Measurements from ENCODE around the gene HSD3B1.

Gene HSD3B1

DNA sequence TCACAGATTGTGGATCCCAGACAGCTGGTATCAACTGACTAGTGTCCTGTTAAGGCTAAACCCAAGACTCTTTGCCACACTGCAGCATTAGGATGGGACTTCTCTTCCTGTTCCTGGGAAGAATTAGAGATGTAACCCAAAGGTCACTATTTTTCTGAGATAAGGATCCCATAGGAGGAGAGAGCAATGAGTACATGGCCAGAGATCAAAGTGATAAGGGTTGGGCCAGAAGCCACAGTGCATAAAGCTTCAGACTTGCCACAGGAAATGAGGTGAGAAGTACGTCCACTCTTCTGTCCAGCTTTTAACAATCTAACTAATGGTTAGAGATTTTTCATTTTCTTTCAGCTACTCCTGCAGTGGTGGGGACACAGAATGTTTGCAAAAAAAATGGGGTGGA is at the start of gene HSD3B1:
Gene HSD3B1 (plus strand): TSS at position 270 of the 400 bp plus-strand sequence. CDS start 267 bp downstream, outside the sequence.
- no peak for DNase-seq (ENCODE audit: low read depth)

DNA sequence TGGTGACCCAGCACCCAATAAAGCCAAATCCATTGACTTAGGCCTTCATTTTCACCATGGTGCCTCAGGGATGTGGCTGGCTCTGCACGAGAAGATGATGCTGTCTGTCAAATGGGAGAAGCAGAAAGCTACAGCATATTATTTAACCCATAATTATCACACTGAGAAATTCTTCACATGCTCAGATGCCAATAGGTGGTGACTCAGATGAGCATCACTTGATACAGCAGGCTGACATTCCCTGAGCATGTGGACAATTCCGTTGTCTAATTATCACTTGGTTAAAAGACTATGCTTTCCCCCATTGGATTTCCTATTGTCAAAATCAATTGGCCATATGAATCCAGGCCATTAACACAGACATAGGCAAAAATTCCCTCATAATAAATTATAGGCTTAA is 44.0 kb upstream of the HSD3B1 start:
- DNase-seq (ENCODE audit: low read depth) = no peak

DNA sequence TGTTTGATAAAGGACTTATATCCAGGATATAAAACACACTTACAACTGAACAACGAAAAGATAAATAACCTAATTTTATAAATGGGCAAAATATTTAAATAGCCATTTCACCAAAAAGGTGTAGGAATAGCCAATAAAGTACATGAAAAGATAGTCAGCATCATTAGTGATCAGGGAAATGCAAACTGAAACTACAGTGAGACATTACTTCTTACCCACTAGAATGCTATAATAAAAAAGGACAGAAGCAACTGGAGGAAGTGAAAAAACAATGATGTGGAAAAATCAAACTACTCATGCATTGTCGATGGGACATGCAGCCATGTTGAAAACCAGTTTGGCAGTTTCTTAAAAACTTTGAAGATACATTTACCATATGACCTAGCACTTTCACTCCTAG is 43.4 kb upstream of the HSD3B1 start:
- no peak for DNase-seq (ENCODE audit: low read depth)

DNA sequence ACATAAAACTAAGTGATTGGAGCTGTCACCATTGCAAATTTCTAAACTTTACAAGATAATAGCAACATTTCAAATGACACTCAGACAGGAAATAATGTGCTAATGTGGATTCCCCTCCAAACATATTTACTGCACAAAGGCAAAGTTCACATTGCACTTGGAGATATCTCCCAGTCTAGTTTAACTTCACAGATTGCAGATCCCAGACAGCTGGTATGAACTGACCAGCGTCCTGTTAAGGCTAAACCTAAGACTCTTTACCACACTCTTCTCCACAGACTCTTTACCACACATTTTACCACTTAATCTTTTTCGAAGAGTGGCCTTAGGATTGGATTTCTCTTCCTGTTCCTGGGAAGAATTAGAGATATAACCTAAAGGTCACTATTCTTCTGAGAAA is 40.6 kb upstream of the HSD3B1 start:
- DNase-seq (ENCODE audit: low read depth) = no peak

DNA sequence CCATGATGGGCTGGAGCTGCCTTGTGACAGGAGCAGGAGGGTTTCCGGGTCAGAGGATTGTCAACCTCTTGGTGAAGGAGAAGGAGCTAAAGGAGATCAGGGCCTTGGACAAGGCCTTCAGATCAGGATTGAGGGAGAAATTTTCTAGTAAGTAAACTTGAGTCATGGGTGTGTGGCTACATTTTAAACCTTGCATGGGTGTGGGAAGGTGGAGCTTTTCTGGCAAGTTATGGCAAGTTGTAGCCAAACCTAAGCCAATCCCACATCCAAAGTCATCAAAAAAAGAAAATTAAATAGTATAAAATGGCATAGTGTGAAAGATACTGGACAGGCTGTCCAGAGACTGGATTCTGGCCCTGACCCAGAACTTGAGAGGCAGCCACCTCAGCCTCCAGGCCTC is 39.8 kb upstream of the HSD3B1 start:
- no peak for DNase-seq (ENCODE audit: low read depth)

DNA sequence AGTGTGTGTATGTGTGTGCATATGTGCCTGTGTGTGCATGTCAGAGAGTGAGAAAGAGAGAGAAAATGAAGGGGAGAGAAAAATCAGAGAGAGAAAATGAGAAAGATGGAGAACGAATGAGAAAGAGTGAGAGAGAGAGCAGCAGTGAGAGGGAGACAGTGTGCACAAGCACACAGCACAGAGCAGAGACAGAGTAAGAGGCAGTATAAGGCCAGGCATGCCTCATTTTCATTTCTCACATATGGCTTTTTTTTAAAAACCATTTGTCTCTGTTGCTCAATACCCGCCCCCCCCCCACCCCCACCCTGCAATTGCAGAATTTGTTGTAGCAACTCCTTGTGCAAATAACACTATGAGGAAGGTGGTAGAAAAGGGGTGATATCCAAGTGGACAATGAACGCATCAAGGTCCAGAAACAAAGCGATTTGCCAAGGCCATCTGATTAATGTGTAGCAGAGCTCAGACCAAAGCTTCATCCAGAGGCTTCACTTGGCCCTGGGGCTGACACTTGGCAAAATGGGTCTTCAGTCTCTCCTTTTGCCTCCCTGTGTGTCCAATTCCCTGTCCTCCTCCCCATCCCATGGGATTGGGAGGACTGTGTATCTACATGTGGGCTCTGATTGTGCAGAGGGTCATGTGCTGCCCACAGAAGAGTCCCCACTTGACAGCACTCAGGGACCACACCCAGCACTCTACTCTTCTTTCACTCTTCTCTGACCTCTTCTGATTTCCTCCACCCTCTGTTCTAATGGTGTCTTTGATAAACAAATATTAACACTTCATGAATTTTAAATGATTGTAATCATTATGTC is 38.9 kb upstream of the HSD3B1 start:
- DNase-seq (ENCODE audit: low read depth) = no peak

DNA sequence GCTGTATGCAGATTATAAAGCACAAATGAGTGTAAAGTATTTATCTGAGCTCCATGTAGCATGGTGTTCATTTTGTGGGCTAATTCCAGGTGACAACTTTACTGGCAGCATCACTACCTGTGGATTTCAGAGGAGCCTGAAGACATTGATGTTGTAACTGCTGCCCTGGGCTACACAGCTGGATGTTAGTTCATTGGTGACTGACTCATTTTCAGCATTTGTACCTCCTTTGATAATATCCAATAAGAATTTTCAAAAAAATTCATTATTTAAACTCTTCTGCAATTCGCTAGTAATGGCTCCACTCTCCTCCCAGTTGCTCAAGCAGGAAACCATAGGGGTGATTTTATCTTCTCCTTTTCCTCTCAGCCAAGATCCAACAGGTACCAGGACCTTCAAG is 37.3 kb upstream of the HSD3B1 start:
- DNase-seq (ENCODE audit: low read depth) = no peak

DNA sequence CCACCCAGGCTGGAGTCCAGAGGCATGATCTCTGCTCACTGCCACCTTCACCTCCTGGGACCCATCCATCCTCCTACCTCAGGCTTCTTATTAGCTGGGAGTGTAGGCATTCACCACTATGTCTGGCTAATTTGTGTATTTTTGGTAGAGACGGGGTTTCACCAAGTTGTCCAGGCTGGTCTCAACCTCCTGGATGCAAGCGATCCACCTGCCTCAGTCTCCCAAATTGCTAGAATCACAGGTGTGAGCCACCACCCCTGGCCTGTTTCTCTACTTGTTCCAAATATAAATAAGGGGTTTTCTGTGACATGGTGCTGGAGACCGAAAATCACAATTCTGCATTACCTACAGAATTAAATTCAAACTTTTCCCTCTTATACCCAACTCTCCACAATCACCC is 36.6 kb upstream of the HSD3B1 start:
- no peak for DNase-seq (ENCODE audit: low read depth)

DNA sequence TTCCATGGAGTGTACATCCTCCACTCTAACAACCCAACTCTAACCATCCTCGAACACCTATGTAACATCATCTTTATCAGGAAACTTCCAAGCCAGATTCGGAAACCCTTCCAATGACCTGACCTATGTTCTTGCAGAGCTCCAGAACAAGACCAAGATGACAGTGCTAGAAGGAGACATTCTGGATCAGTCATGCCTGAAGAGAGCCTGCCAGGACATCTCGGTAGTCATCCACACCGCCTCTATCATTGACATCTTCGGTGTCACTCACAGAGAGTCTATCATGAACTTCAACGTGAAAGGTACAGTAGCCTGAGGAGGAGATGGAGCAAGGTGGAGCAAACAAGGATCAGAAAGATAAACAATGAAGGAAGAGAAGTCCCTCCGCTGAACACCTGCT is 36.1 kb upstream of the HSD3B1 start:
- no peak for DNase-seq (ENCODE audit: low read depth)

DNA sequence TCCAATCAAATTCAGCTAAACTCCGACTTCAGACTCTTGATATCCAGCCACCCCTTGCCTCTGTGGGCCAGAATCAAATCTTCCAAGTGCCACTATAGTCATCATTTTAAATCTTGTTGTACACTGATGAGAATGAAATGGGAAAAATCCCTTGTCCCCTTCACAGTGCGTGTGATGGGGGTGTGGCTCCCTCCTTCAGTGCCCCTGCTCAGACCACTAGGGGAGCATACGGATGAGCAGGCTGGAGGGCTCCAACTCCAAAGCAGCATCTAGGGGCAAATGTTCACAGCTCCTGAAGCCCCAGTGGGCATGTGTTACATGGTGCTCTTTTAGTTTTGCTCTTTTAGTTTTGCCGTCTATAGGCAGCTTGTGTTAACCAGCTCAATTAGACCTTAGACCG is 35.4 kb upstream of the HSD3B1 start:
- no peak for DNase-seq (ENCODE audit: low read depth)

DNA sequence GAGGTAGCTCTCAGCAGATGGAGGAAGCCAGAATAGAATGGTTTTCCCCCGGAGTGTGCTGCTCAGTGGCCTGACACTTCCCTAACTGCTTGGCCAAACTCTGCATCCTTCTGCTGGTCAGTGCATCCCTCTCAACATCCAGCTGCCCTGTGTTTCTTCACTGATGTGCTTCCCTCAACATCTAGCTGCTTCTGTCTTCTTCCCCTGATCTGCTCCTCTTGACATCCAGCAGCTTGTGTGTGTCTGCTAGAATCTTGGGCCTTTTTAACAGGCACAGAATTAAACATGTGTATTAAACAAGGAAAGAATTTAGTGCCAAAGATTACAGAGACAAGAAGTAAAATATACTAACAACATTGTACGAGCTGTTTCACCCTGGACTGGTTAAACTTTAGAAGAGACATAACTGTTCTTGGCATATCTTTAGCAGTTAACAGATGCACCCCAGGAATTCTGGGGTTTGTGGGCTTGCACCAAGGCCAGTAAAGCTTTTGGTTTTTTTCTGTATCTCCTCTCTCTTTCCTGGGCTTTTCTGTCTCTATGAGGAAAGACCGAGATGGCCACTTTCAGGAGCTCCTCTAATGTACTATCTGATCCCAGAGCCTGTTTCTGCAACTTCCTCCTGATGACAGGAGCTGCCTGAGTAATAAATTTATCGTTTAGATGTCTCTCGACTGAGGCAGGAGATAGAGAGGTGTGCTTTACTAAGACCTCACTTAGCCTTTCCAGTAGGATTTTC is 34.8 kb upstream of the HSD3B1 start:
- DNase-seq (ENCODE audit: low read depth) = no peak

DNA sequence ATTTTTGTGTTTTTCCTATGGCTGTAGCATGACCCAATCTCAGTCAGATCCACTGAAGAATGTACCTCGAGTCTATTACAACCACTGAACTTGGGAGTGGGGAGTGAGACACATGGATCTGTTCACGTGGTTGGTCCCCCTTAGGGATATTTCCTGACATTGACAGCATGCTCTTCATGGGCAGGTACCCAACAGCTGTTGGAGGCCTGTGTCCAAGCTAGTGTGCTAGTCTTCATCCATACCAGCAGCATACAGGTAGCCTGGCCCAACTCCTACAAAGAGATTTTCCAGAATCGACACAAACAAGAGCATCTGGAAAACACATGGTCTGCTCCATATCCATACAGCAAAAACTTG is 34.2 kb upstream of the HSD3B1 start:
- no peak for DNase-seq (ENCODE audit: low read depth)

DNA sequence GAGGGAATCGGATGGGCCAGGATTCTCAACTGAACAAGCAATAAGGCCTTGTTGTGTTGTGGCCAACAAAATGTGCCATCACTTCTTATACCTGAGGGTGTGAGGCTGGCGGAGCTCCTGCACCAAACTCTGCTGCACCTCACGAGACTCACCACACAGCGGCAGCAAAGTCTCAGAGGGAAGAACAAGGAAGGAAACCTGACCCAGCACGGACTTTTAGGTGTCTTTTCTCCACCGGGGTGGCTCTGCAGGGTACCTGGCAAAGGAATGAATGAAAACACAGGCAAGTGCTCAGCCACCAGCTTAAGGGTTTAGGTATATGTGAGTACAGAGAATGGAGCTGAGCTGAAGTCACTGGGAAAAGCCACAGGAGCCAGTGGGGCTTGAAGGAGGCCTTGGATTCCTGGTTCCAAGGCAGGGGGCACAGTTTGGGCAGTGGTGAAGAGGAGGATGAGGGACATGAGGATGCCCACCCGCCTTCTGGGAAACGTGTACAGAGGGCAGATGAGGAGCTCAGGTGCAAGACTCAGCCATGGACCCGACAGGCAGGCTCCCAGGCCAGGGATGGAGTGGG is 31.1 kb upstream of the HSD3B1 start:
- no peak for DNase-seq (ENCODE audit: low read depth)

DNA sequence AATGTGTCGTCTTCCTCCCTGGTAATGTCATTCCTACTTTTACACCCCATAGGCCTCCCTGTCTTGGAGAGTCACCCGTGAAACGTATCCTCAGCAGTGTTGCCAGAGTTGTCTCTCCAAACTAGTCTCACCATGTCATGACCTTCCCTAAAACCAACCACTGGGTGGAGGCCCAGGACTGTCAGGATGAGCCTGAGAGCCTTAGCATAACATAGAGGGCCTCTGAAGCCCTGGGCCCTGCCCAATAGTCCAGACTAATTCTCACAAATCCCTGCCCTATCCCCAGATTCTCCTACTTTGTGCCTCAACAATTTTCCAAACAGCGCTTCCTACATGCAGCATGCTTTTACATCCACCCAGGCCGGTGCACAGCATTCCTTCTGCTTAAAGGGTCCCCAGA is 29.3 kb upstream of the HSD3B1 start:
- no peak for DNase-seq (ENCODE audit: low read depth)

DNA sequence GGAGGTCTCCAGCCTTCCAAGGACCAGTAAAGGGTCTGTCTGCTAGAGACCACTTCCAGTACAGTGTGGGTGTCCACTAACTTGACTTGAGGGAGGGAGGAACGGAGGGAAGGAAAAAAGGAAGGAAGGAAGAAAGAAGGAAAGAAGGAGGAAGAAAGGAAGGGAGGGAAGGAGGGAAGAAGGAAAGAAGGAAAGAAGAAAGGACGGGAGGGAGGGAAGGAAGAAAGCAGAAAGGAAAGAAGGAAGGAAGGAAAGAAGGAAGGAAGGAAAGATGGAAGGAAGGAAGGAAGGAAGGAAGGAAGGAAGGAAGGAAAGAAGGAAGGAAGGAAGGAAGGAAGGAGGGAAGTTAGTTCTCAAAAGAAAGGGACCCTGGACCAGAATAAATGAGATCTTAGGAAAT is 26.8 kb upstream of the HSD3B1 start:
- DNase-seq (ENCODE audit: low read depth) = no peak

DNA sequence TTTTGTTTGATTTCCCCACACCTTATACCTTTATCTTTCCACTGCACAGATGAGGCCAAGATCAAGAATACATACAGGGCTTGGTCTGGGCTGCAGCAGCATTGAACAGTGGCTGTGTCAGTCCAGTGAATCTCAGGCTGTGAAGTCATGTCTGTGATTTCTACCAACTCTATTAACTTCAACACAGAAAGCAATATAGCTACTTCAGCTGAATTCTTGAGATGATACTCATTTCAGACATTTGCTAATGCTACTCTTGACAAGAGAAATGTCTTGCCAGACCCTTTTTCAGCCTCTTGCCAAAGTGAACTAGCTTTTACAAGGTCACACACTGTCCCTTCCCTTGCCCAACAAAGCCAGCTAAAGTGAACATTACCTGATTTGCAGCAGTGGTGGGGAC is 25.1 kb upstream of the HSD3B1 start:
- DNase-seq (ENCODE audit: low read depth) = no peak

DNA sequence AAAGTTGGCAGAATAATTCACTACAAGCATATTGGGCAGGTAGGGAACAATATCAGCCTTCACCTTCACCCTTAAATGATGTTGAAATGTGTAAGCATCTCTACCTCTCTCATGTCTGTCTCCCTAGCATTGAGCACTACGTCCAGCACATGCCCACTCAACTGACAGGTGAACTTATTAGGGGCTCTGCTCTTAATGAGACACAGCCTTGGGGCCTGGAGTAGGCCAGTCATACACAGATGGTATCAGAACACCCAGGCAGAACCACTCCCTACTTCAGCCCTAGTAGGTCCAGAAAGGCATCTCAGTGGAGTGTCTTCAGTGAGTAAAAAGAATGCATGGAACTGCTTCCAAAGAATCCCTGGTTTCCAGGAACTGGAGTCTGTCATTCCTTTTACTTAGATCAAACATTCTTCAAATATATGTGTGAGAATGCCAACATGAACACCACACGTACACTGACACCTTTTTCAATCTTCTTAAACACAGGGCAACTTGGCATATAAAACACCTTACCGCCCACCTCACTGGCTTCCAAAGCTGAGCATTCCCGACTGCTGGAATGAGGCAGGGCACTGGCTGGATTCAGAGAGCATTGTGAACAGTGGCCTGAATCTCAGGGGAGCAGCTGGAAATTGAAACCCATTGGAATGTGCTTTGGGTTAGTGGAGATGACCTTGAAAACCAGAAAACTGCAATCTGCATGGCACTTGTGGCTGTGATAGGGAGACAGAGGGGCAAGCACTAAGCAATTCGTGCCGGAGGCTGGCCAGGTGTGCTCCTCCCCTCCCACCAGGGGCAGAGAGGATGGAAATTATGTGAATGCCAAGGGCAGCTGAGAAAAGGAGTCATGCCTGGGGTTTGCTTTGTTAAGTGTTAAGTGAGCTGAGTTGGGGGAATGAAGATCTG is 24.2 kb upstream of the HSD3B1 start:
- DNase-seq (ENCODE audit: low read depth) = no peak

DNA sequence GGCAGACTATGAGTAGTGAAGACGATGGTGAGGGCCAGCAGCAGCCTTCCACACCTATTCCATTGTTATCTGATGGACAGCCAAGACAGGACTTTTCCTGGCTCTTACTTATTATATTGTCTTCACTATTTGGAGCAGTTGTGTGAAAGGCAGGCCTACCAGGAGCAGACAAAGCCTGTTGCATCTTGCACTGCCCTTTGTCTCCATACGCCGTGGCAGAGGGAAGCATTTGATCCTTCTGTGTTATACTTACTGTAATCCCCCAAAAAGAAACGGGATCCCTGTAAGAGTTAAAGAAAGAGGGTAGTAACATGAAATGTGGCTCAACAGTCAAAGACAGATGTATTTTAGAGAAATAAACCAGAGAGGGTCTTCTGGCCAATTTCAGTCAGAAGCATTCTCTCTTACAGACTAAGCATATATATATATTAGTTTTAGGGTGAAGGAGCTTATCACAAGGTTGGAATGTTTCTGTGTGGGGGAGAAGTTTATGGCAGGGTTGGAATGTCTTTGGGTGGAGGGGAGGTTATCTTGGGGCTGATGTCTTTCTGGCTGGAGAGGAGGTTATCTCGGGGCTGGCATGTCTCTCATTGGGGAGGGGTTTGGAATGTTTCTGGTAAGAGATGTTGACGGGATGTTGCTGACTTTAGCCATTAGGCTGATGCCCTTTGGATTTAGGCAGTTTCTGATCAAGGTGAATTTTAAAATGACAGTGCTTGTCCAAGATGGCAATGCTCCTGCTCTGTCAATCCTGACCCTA is 23.4 kb upstream of the HSD3B1 start:
- no peak for DNase-seq (ENCODE audit: low read depth)

DNA sequence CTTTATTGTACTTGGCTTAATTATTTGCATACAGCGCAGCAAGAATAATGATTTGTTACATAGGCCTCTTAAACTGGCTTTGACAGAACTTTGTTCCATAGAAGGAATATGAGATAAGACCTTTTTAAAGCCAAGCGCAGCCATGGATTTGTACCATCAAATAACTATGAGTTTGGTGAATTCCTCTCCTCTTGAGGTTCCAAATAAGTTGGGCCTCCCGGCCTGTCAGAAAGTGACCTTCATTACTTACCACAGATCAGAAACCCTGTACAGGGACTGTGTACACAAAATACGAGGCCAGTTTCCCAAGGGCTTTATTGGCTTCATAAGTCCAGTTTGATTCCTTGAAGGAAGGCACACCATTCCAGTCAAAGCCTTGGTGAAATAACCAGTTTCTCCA is 21.8 kb upstream of the HSD3B1 start:
- DNase-seq (ENCODE audit: low read depth) = no peak

DNA sequence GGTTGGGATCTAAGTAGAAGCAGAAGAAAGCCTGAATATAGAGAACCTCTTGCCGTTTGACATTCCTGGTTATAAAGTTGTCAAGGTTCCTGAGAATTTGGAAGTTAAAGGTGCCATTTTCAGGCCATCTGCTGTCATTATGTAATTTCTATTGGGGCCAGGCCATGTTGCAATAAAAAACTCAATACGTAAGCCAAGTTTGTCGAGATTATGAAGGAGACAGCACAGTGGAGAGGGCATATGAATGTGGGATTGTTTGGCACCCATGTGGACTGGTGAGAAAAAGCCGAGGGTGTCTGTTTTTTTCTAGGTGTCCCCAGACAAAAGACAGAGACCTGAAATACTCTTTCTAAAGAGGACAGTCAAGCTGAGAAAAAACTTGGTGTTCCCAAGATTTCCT is 18.8 kb upstream of the HSD3B1 start:
- no peak for DNase-seq (ENCODE audit: low read depth)

DNA sequence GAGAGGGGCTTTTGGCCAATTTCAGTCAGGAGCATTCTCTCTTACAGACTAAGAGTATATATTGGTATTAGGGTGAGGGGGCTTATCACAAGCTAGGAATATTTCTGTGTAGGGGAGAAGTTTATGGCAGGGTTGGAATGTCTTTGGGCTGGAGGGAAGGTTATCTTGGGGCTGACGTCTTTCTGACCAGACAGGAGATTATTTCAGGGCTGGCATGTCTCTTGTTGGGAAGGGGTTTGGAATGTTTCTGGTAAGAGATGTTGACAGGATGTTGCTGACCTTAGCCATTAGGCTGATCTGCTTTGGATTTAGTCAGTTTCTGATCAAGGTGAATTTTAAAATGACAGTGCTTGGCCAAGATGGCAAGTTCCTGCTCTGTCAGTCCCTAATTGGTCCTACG is 17.8 kb upstream of the HSD3B1 start:
- no peak for DNase-seq (ENCODE audit: low read depth)

DNA sequence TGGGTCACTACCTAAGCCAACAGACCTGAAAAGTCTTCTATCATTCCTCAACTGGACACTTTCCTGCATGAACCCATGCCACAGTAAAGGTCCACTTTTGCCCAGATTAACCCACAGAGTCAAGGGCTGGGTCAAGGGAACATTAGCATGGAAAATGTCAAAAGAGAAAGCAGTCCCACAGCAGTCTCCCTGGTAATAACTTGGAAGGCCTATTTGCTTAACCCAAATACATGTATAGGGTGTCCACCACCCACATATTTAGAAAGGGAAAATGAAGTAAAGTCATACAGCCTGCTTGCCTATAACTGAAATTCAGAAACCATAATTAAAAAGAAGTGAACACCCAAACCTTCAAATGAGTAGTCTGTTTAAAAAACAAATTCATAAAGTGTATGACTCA is 16.1 kb upstream of the HSD3B1 start:
- no peak for DNase-seq (ENCODE audit: low read depth)
